IMR-90 (cell line): ENCODE data around the gene SLC24A3. TPM values are rescaled to one million over a fixed set of nuclear protein-coding genes. Genes with fewer than 3 reads are reported as not detected.

Source experiments
- ATAC-seq: fragments of 200-7000 bp; cut with Tn5 transposase; 2 replicates; pipeline ENCODE4 v1.9.1; 2020; ENCODE audit warnings: low read depth, mild to moderate bottlenecking, moderate library complexity
- BruUV-seq: library from RNA; stranded (reverse); fragments of 400-500 nt; replicated peaks from 2 replicates; lab custom pipeline; 2021; lab: Mats Ljungman, UMichigan
- CTCF ChIA-PET: fragments of 300-600 bp; formaldehyde crosslinking; extraction: SDS; loops from one replicate; lab custom pipeline; 2021; ENCODE audit warnings: antibody characterized with exemption; lab: Yijun Ruan, JAX
- POLR2A ChIA-PET: fragments of 300-600 bp; sonication (Branson Sonifier 250); formaldehyde crosslinking; loops from one replicate; lab custom pipeline; 2022; ENCODE audit warnings: antibody characterized with exemption; ENCODE audit not compliant: unreplicated experiment; lab: Charles Lee
- DNase-seq: peaks from one replicate; pipeline ENCODE4 v3.0.0; 2013
- H2AFZ ChIP-seq: replicated peaks from 2 replicates; pipeline ENCODE3; 2013; ENCODE audit warnings: low read length, mild to moderate bottlenecking; ENCODE audit not compliant: poor library complexity
- H2AK5ac ChIP-seq: 2 replicates; pipeline ENCODE4 v1.6.1; 2013; ENCODE audit warnings: low read depth, low read length, inconsistent platforms
- H2AK9ac ChIP-seq: replicated peaks from 2 replicates; pipeline ENCODE3; 2013; ENCODE audit warnings: mild to moderate bottlenecking, low read depth, low read length, moderate library complexity; ENCODE audit not compliant: poor library complexity
- H2BK120ac ChIP-seq: 2 replicates; pipeline ENCODE4 v1.6.1; 2013; ENCODE audit warnings: low read depth, low read length, inconsistent platforms
- H2BK15ac ChIP-seq: 3 replicates; pipeline ENCODE4 v1.6.1; 2013; ENCODE audit warnings: low read depth, low read length, inconsistent platforms
- H2BK20ac ChIP-seq: 2 replicates; pipeline ENCODE4 v1.6.1; 2013; ENCODE audit warnings: low read depth, mild to moderate bottlenecking, inconsistent platforms, low read length, moderate library complexity
- H2BK5ac ChIP-seq: 2 replicates; pipeline ENCODE4 v1.6.1; 2013; ENCODE audit warnings: mild to moderate bottlenecking, low read depth, low read length, inconsistent platforms; ENCODE audit not compliant: poor library complexity, severe bottlenecking
- H3K14ac ChIP-seq: replicated peaks from 2 replicates; pipeline ENCODE4 v1.6.1; 2013; ENCODE audit warnings: low read depth, low read length, inconsistent platforms
- H3K18ac ChIP-seq: 2 replicates; pipeline ENCODE4 v1.6.1; 2013; ENCODE audit warnings: low read depth, low read length, control low read depth
- H3K23ac ChIP-seq: 2 replicates; pipeline ENCODE4 v1.6.1; 2013; ENCODE audit warnings: low read depth, low read length, inconsistent platforms
- H3K27ac ChIP-seq: 2 replicates; pipeline ENCODE4 v1.5.1; 2013; ENCODE audit warnings: mild to moderate bottlenecking, control low read depth, low read length; ENCODE audit not compliant: insufficient read depth
- H3K27me3 ChIP-seq: 2 replicates; pipeline ENCODE4 v1.6.1; 2013; ENCODE audit warnings: low read length; ENCODE audit not compliant: control insufficient read depth, insufficient read depth
- H3K36me3 ChIP-seq: 2 replicates; pipeline ENCODE4 v1.6.1; 2013; ENCODE audit warnings: low read length, mixed read lengths; ENCODE audit not compliant: control insufficient read depth, insufficient read depth
- H3K4ac ChIP-seq: 2 replicates; pipeline ENCODE4 v1.6.1; 2013; ENCODE audit warnings: low read depth, low read length, inconsistent platforms
- H3K4me1 ChIP-seq: 2 replicates; pipeline ENCODE4 v1.6.1; 2013; ENCODE audit warnings: low read length, mixed read lengths; ENCODE audit not compliant: control insufficient read depth, insufficient read depth
- H3K4me2 ChIP-seq: 2 replicates; pipeline ENCODE4 v1.6.1; 2013; ENCODE audit warnings: low read depth, mild to moderate bottlenecking, control low read depth, low read length, moderate library complexity
- H3K4me3 ChIP-seq: 2 replicates; pipeline ENCODE4 v1.5.1; 2013; ENCODE audit warnings: low read depth, mild to moderate bottlenecking, control low read depth, low read length, moderate library complexity; ENCODE audit not compliant: insufficient read depth
- H3K56ac ChIP-seq: 2 replicates; pipeline ENCODE4 v1.6.1; 2013; ENCODE audit warnings: low read length, inconsistent platforms; ENCODE audit not compliant: insufficient read depth; ENCODE audit errors: extremely low read depth
- H3K79me1 ChIP-seq, 2 experiments: 2 replicates each; pipeline ENCODE4 v1.6.1; 2013; ENCODE audit warnings: low read length in 2 of 2, inconsistent platforms in 1 of 2, low read depth in 1 of 2
- H3K9ac ChIP-seq: 2 replicates; pipeline ENCODE4 v1.6.1; 2013; ENCODE audit warnings: low read depth, low read length, control low read depth
- H3K9me1 ChIP-seq: 2 replicates; pipeline ENCODE4 v1.6.1; 2013; ENCODE audit warnings: low read length, inconsistent platforms; ENCODE audit not compliant: insufficient read depth
- H3K9me3 ChIP-seq: 2 replicates; pipeline ENCODE4 v1.6.1; 2013; ENCODE audit warnings: low read length; ENCODE audit not compliant: control insufficient read depth, insufficient read depth
- H4K20me1 ChIP-seq: 2 replicates; pipeline ENCODE4 v1.6.1; 2013; ENCODE audit warnings: low read length, inconsistent platforms; ENCODE audit not compliant: insufficient read depth
- H4K5ac ChIP-seq: 2 replicates; pipeline ENCODE4 v1.6.1; 2013; ENCODE audit warnings: mild to moderate bottlenecking, low read depth, low read length, control low read depth
- H4K8ac ChIP-seq, 2 experiments: 2 replicates each; pipeline ENCODE4 v1.6.1; 2013; ENCODE audit warnings: low read depth in 2 of 2, low read length in 2 of 2, control low read depth in 1 of 2, inconsistent platforms in 1 of 2
- H4K91ac ChIP-seq: 2 replicates; pipeline ENCODE4 v1.6.1; 2013; ENCODE audit warnings: low read depth, low read length, inconsistent platforms; ENCODE audit not compliant: insufficient read depth
- BHLHE40 ChIP-seq: fragments of 150-350 bp; IDR thresholded peaks from 2 replicates; pipeline ENCODE4 v1.6.1; 2016; ENCODE audit warnings: mild to moderate bottlenecking, low read depth, low read length
- CEBPB ChIP-seq: IDR thresholded peaks from 2 replicates; pipeline ENCODE4 v1.6.1; 2012; ENCODE audit warnings: low read depth, low read length, improper control_type of control experiment
- CHD1 ChIP-seq: IDR thresholded peaks from 2 replicates; pipeline ENCODE4 v1.6.1; 2012; ENCODE audit warnings: low read depth, low read length, improper control_type of control experiment
- CTCF ChIP-seq: conservative IDR thresholded peaks from 2 replicates; pipeline ENCODE4 v1.5.1; 2012; ENCODE audit warnings: mild to moderate bottlenecking, low read depth, low read length, improper control_type of control experiment
- FOS ChIP-seq: fragments of 150-350 bp; IDR thresholded peaks from 2 replicates; pipeline ENCODE4 v1.6.1; 2016; ENCODE audit warnings: low read depth, low read length
- MXI1 ChIP-seq: IDR thresholded peaks from 2 replicates; pipeline ENCODE4 v1.6.1; 2012; ENCODE audit warnings: low read depth, mild to moderate bottlenecking, low read length, moderate library complexity, borderline replicate concordance
- NFE2L2 ChIP-seq: fragments of 150-350 bp; IDR thresholded peaks from 2 replicates; pipeline ENCODE4 v1.6.1; 2016; ENCODE audit warnings: low read depth, mild to moderate bottlenecking, low read length
- POLR2A ChIP-seq: IDR thresholded peaks from 2 replicates; pipeline ENCODE4 v1.6.1; 2012; ENCODE audit warnings: mild to moderate bottlenecking, low read depth, low read length
- RCOR1 ChIP-seq: IDR thresholded peaks from 2 replicates; pipeline ENCODE4 v1.6.1; 2012; ENCODE audit warnings: mild to moderate bottlenecking, low read length, improper control_type of control experiment; ENCODE audit not compliant: insufficient replicate concordance
- RFX5 ChIP-seq: IDR thresholded peaks from 2 replicates; pipeline ENCODE4 v1.8.0; 2012; ENCODE audit warnings: low read depth, mild to moderate bottlenecking, low read length, moderate library complexity
- SMC3 ChIP-seq: fragments of 150-350 bp; IDR thresholded peaks from 2 replicates; pipeline ENCODE4 v1.6.1; 2016; ENCODE audit warnings: low read depth, mild to moderate bottlenecking, antibody characterized with exemption, low read length, moderate library complexity
- USF2 ChIP-seq: fragments of 150-350 bp; IDR thresholded peaks from 2 replicates; pipeline ENCODE4 v1.6.1; 2017; ENCODE audit warnings: mild to moderate bottlenecking, antibody characterized with exemption, low read length, low read depth
- WGBS, 2 experiments: methylation state at CpG; one replicate each; pipeline versions ENCODE4 v1.1.5 to v1.1.7; 2013; ENCODE audit warnings: missing lambda C conversion rate in 2 of 2; ENCODE audit not compliant: insufficient read length in 1 of 2; ENCODE audit errors: extremely low coverage in 2 of 2; 5-methylcytosine and 5-hydroxymethylcytosine counted together
- dilution Hi-C: fragments of 300-500 bp; cut with HindIII; formaldehyde crosslinking; loops from one replicate; pipeline ENCODE4 v1.14.3; 2018; ENCODE audit warnings: low sequenced_read_pairs; ENCODE audit not compliant: unreplicated experiment
- in situ Hi-C: fragments of 300-500 bp; cut with MboI; formaldehyde crosslinking; loops from 3 replicates; pipeline ENCODE4 v1.14.3; 2019; ENCODE audit warnings: low sequenced_read_pairs, inconsistent platforms, mixed read lengths
- intact Hi-C: fragments of 100-400 bp; cut with micrococcal nuclease; formaldehyde crosslinking; loops from 2 replicates; pipeline ENCODE4 v1.10.0; 2022
- polyA plus RNA-seq, 3 experiments: library from polyadenylated mRNA; depleted of rRNA; stranded (reverse); fragments of >200 nt; gene quantifications; 2 replicates each; pipeline ENCODE4 v1.2.3, GENCODE V29; 2012; ENCODE audit warnings: low replicate concordance in 1 of 3
- total RNA-seq: library from RNA; depleted of rRNA; stranded (reverse); fragments of >200 nt; gene quantifications from 2 replicates; pipeline ENCODE4 v1.2.3, GENCODE V29; 2012

Gene SLC24A3
- total and polyA plus RNA-seq, 2 of the 4 experiments (the other 2 are of a cell fraction) = not detected

GRCh38 chr20:19506021-19506420, 293.6 kb downstream of the SLC24A3 start:
- Histone ChIP-seq H2BK20ac (no peak overlapping the region), H3K18ac (no peak overlapping the region), H2AK5ac (no peak overlapping the region), H2BK15ac (no peak overlapping the region), H4K8ac (no peak overlapping the region), H2AK9ac (no peak overlapping the region), H3K36me3 (no peaks in the 10 kb centered on the region), H3K4me1 (no peaks in the 10 kb centered on the region), H3K23ac (no peak overlapping the region), H2BK5ac (no peak overlapping the region), H4K20me1 (no peaks in the 10 kb centered on the region), H3K27ac (no peak overlapping the region), H3K56ac (no peak overlapping the region), H2AFZ (no peak overlapping the region), H3K4ac (no peak overlapping the region), H3K4me2 (no peak overlapping the region), H3K9me1 (no peaks in the 10 kb centered on the region), H3K27me3 (no peaks in the 10 kb centered on the region), H3K9ac (no peak overlapping the region), H4K91ac (no peak overlapping the region), H3K79me1 (no peaks in the 10 kb centered on the region), H3K9me3 (no peaks in the 10 kb centered on the region), H3K14ac (no peak overlapping the region), H4K5ac (no peak overlapping the region), H2BK120ac (no peak overlapping the region), H3K4me3 (no peak overlapping the region)
- ChIA-PET POLR2A (no interaction called here), CTCF (no interaction called here)
- TF ChIP-seq RFX5 (no peak), MXI1 (no peak), RCOR1 (no peak), POLR2A (no peak), NFE2L2 (no peak), SMC3 (no peak), CHD1 (no peak), CTCF (no peak), BHLHE40 (no peak), USF2 (no peak), CEBPB (no peak), FOS (no peak)
- no CpG with 5 or more reads among the region's 1 CpG for WGBS, 2 experiments
- no peak for DNase-seq
- dilution Hi-C loops (no loop called here), intact Hi-C loops (no loop called here), in situ Hi-C loops (no loop called here)
- ATAC-seq = no peak
- BruUV-seq = no TSS peak
